ENCODE results near the gene NAV3.
A peak's percentile ranks its signal among the peaks of the same experiment; 100 is the strongest.

NAV3 gene

GRCh38 chr12:78050790-78051189 is 220.1 kb downstream of the NAV3 start:
- Histone ChIP-seq H3K4me3 (ENCODE audit: low read length) (no peak overlapping the region), H3K36me3 (ENCODE audit: control insufficient read depth, insufficient read depth, low read length, severe bottlenecking) (peaks cover 41% of the 10 kb centered on the region), H3K9ac (ENCODE audit: low read length) (no peak overlapping the region), H3K27me3 (replicated peaks; ENCODE audit: control insufficient read depth, insufficient read depth, low read length) (no peaks in the 10 kb centered on the region), H3K4me1 (ENCODE audit: control insufficient read depth, insufficient read depth, low read length) (no peaks in the 10 kb centered on the region), H3K9me3 (ENCODE audit: control insufficient read depth, low read length) (peaks cover 5% of the 10 kb centered on the region)
- DNase-seq (ENCODE audit: low read depth) = no peak

- no peak overlapping the region for H3K4me3 ChIP-seq (ENCODE audit: low read length)
- no peak overlapping the region for H3K9ac ChIP-seq (ENCODE audit: low read length)
- H3K36me3 ChIP-seq (ENCODE audit: control insufficient read depth, insufficient read depth, low read length, severe bottlenecking) = peaks cover 40% of the 10 kb centered on the region
- DNase-seq (ENCODE audit: low read depth) = no peak
- peaks cover 26% of the 10 kb centered on the region for H3K4me1 ChIP-seq (ENCODE audit: control insufficient read depth, insufficient read depth, low read length)
- H3K27me3 ChIP-seq (replicated peaks; ENCODE audit: control insufficient read depth, insufficient read depth, low read length) = no peaks in the 10 kb centered on the region
- H3K9me3 ChIP-seq (ENCODE audit: control insufficient read depth, low read length) = no peaks in the 10 kb centered on the region
These were observed 224.9 kb downstream of the NAV3 start for GRCh38 chr12:78055545-78055944.

- H3K9me3 ChIP-seq (ENCODE audit: control insufficient read depth, low read length) = no peaks in the 10 kb centered on the region
- DNase-seq (ENCODE audit: low read depth) = no peak
- H3K4me3 ChIP-seq (ENCODE audit: low read length) = no peak overlapping the region
- peak overlapping the region; percentile 29 for H3K9ac ChIP-seq (ENCODE audit: low read length)
- H3K27me3 ChIP-seq (replicated peaks; ENCODE audit: control insufficient read depth, insufficient read depth, low read length) = no peaks in the 10 kb centered on the region
- H3K4me1 ChIP-seq (ENCODE audit: control insufficient read depth, insufficient read depth, low read length) = peaks cover 37% of the 10 kb centered on the region
- peaks cover 33% of the 10 kb centered on the region for H3K36me3 ChIP-seq (ENCODE audit: control insufficient read depth, insufficient read depth, low read length, severe bottlenecking)
These were observed 226.4 kb downstream of the NAV3 start for GRCh38 chr12:78057075-78057474.

DNA sequence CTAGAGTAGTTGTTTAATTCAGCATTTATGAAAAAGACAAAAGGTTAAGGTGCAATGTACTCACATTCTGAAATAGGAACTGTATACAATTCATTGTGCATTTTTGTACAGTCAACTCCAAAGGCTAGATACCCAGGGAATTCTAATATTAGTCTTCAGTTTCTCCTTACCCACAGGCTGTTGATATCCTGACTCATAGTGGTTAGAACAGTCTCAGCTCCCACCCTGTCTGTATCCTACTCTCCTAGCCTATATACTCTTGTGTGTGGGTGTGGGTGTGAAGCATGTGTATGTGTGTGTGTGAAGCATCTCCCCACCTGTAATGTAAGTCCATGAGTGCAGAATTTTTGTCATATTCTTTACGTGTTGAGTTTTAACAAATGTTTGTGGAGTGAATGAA is 229.5 kb downstream of the NAV3 start:
- H3K9me3 ChIP-seq (ENCODE audit: control insufficient read depth, low read length) = no peaks in the 10 kb centered on the region
- H3K4me1 ChIP-seq (ENCODE audit: control insufficient read depth, insufficient read depth, low read length) = peaks cover 48% of the 10 kb centered on the region
- no peaks in the 10 kb centered on the region for H3K27me3 ChIP-seq (replicated peaks; ENCODE audit: control insufficient read depth, insufficient read depth, low read length)
- no peak overlapping the region for H3K9ac ChIP-seq (ENCODE audit: low read length)
- H3K36me3 ChIP-seq (ENCODE audit: control insufficient read depth, insufficient read depth, low read length, severe bottlenecking) = peaks cover 24% of the 10 kb centered on the region
- peak; percentile 60 for DNase-seq (ENCODE audit: low read depth)
- peak overlapping the region; percentile 29 for H3K4me3 ChIP-seq (ENCODE audit: low read length)

- no peaks in the 10 kb centered on the region for H3K9me3 ChIP-seq (ENCODE audit: control insufficient read depth, low read length)
- H3K9ac ChIP-seq (ENCODE audit: low read length) = peak overlapping the region; percentile 55
- peak; percentile 80 for DNase-seq (ENCODE audit: low read depth)
- no peaks in the 10 kb centered on the region for H3K27me3 ChIP-seq (replicated peaks; ENCODE audit: control insufficient read depth, insufficient read depth, low read length)
- no peak overlapping the region for H3K4me3 ChIP-seq (ENCODE audit: low read length)
- peaks cover 29% of the 10 kb centered on the region for H3K36me3 ChIP-seq (ENCODE audit: control insufficient read depth, insufficient read depth, low read length, severe bottlenecking)
- H3K4me1 ChIP-seq (ENCODE audit: control insufficient read depth, insufficient read depth, low read length) = peaks cover 34% of the 10 kb centered on the region
These were observed 232.1 kb downstream of the NAV3 start for GRCh38 chr12:78062786-78063185.

- no peaks in the 10 kb centered on the region for H3K27me3 ChIP-seq (replicated peaks; ENCODE audit: control insufficient read depth, insufficient read depth, low read length)
- peaks cover 4% of the 10 kb centered on the region for H3K36me3 ChIP-seq (ENCODE audit: control insufficient read depth, insufficient read depth, low read length, severe bottlenecking)
- no peak overlapping the region for H3K9ac ChIP-seq (ENCODE audit: low read length)
- H3K4me3 ChIP-seq (ENCODE audit: low read length) = no peak overlapping the region
- H3K9me3 ChIP-seq (ENCODE audit: control insufficient read depth, low read length) = no peaks in the 10 kb centered on the region
- H3K4me1 ChIP-seq (ENCODE audit: control insufficient read depth, insufficient read depth, low read length) = peaks cover 20% of the 10 kb centered on the region
- DNase-seq (ENCODE audit: low read depth) = no peak
These were observed 251.1 kb downstream of the NAV3 start for GRCh38 chr12:78081590-78082314.

DNA sequence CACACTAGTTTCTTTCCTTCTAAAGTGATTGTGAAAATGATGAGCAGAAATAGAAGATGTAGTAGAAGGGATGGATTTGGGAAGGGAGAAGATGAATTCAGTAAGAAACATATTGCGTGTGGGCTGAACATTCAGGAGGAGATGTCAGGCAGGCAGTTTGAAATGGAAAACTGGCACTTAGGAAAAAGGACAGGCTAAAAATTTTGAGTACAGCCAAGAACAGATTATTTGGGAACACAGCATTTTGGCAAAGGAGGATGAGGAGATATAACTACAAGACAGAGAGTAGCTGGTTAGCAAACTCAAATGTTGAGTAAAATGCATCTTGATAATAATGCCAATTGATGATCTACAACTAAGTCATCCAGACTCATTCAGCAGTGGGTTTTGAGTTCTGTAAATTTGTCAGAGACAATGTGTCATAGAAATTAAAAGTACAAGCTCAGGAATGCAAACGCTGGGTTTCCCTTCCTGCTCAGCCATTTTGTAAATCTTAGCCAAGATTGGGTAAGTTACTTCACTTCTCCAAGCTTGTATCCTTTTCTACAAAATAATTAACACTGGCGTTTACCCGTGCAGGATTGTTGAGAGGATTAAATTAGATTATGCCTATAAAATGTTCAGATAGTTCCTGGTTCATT is 255.0 kb downstream of the NAV3 start:
- Histone ChIP-seq H3K4me1 (ENCODE audit: control insufficient read depth, insufficient read depth, low read length) (peaks cover 36% of the 10 kb centered on the region), H3K9ac (ENCODE audit: low read length) (peak overlapping the region; percentile 42), H3K27me3 (replicated peaks; ENCODE audit: control insufficient read depth, insufficient read depth, low read length) (no peaks in the 10 kb centered on the region), H3K9me3 (ENCODE audit: control insufficient read depth, low read length) (no peaks in the 10 kb centered on the region), H3K4me3 (ENCODE audit: low read length) (peak overlapping the region; percentile 67), H3K36me3 (ENCODE audit: control insufficient read depth, insufficient read depth, low read length, severe bottlenecking) (no peaks in the 10 kb centered on the region)
- peak; percentile 37 for DNase-seq (ENCODE audit: low read depth)

GRCh38 chr12:78086553-78087362 is 256.1 kb downstream of the NAV3 start:
- Histone ChIP-seq H3K9me3 (ENCODE audit: control insufficient read depth, low read length) (no peaks in the 10 kb centered on the region), H3K4me1 (ENCODE audit: control insufficient read depth, insufficient read depth, low read length) (peaks cover 36% of the 10 kb centered on the region), H3K27me3 (replicated peaks; ENCODE audit: control insufficient read depth, insufficient read depth, low read length) (no peaks in the 10 kb centered on the region), H3K9ac (ENCODE audit: low read length) (peak overlapping the region; percentile 42), H3K4me3 (ENCODE audit: low read length) (peak overlapping the region; percentile 67), H3K36me3 (ENCODE audit: control insufficient read depth, insufficient read depth, low read length, severe bottlenecking) (no peaks in the 10 kb centered on the region)
- DNase-seq (ENCODE audit: low read depth) = peak; percentile 45

DNA sequence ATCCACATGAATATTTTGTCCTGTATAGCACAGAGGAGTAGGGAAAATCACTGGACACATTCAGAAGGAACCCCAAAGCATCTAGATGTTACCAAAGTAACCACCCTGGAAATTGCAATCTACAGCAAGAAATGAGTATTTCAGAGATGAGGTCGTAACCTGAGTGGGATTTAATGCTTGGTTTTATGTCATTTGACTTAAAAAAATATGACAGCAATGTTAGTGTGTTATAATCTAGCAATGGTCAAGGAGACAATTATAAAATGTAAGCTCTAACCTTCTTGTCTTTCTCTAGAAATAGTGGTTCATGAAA is 256.6 kb downstream of the NAV3 start:
- peaks cover 36% of the 10 kb centered on the region for H3K4me1 ChIP-seq (ENCODE audit: control insufficient read depth, insufficient read depth, low read length)
- no peak for DNase-seq (ENCODE audit: low read depth)
- no peaks in the 10 kb centered on the region for H3K36me3 ChIP-seq (ENCODE audit: control insufficient read depth, insufficient read depth, low read length, severe bottlenecking)
- H3K4me3 ChIP-seq (ENCODE audit: low read length) = no peak overlapping the region
- peak overlapping the region; percentile 15 for H3K9ac ChIP-seq (ENCODE audit: low read length)
- no peaks in the 10 kb centered on the region for H3K9me3 ChIP-seq (ENCODE audit: control insufficient read depth, low read length)
- H3K27me3 ChIP-seq (replicated peaks; ENCODE audit: control insufficient read depth, insufficient read depth, low read length) = no peaks in the 10 kb centered on the region

- Histone ChIP-seq H3K9ac (ENCODE audit: low read length) (peak overlapping the region; percentile 80), H3K27me3 (replicated peaks; ENCODE audit: control insufficient read depth, insufficient read depth, low read length) (no peaks in the 10 kb centered on the region)
These were observed 257.7 kb downstream of the NAV3 start for GRCh38 chr12:78088391-78088832.

GRCh38 chr12:78090266-78090665 is 259.6 kb downstream of the NAV3 start:
- no peak for DNase-seq (ENCODE audit: low read depth)
- H3K36me3 ChIP-seq (ENCODE audit: control insufficient read depth, insufficient read depth, low read length, severe bottlenecking) = peaks cover 5% of the 10 kb centered on the region
- H3K27me3 ChIP-seq (replicated peaks; ENCODE audit: control insufficient read depth, insufficient read depth, low read length) = no peaks in the 10 kb centered on the region
- no peak overlapping the region for H3K4me3 ChIP-seq (ENCODE audit: low read length)
- H3K4me1 ChIP-seq (ENCODE audit: control insufficient read depth, insufficient read depth, low read length) = peaks cover 29% of the 10 kb centered on the region
- no peak overlapping the region for H3K9ac ChIP-seq (ENCODE audit: low read length)
- no peaks in the 10 kb centered on the region for H3K9me3 ChIP-seq (ENCODE audit: control insufficient read depth, low read length)

More at GRCh38 chr12:78088391-78088832, 257.7 kb downstream of the NAV3 start:
- peak; percentile 42 for DNase-seq (ENCODE audit: low read depth)
- Histone ChIP-seq H3K4me3 (ENCODE audit: low read length) (peak overlapping the region; percentile 79), H3K4me1 (ENCODE audit: control insufficient read depth, insufficient read depth, low read length) (peaks cover 36% of the 10 kb centered on the region), H3K9me3 (ENCODE audit: control insufficient read depth, low read length) (no peaks in the 10 kb centered on the region), H3K36me3 (ENCODE audit: control insufficient read depth, insufficient read depth, low read length, severe bottlenecking) (no peaks in the 10 kb centered on the region)

Measured in adipocyte (in vitro differentiated cells).